AG20443 (cell line): ENCODE data around the gene CENPB.
A peak's percentile ranks its signal among the peaks of the same experiment; 100 is the strongest.
"Not testable (repeated sequence)": the region's sequence is repeated elsewhere in the genome, so short reads cannot be mapped to it uniquely, and the experiment has no call there.

Experiments used
- DNase-seq: peaks from one replicate; pipeline ENCODE4 v3.0.0; 2012; ENCODE audit warnings: low spot score, mixed read lengths

CENPB gene

GRCh38 chr20:3811467-3812258 is 25.1 kb upstream of the CENPB start:
- DNase-seq, result peak; percentile 96

- DNase-seq, result no peak
Measured at GRCh38 chr20:3808544-3808943, 22.0 kb upstream of the CENPB start.

- no peak for DNase-seq
Measured at GRCh38 chr20:3804781-3805180, 18.2 kb upstream of the CENPB start.

- no peak for DNase-seq
Measured at GRCh38 chr20:3804254-3804751, 17.8 kb upstream of the CENPB start.

- no peak for DNase-seq
Measured at GRCh38 chr20:3803854-3804253, 17.3 kb upstream of the CENPB start.

GRCh38 chr20:3803289-3803688 is 16.7 kb upstream of the CENPB start:
- no peak for DNase-seq

- DNase-seq, result no peak
Measured at GRCh38 chr20:3802524-3803239, 16.1 kb upstream of the CENPB start.

- no peak for DNase-seq
Measured at GRCh38 chr20:3801846-3802245, 15.3 kb upstream of the CENPB start.

GRCh38 chr20:3801299-3801698 is 14.8 kb upstream of the CENPB start:
- no peak for DNase-seq

GRCh38 chr20:3800878-3801260 is 14.3 kb upstream of the CENPB start:
- no peak for DNase-seq

GRCh38 chr20:3800256-3800877 is 13.8 kb upstream of the CENPB start:
- no peak for DNase-seq

- DNase-seq, result no peak
Measured at GRCh38 chr20:3798908-3799248, 12.3 kb upstream of the CENPB start.

- no peak for DNase-seq
Measured at GRCh38 chr20:3798373-3798768, 11.8 kb upstream of the CENPB start.

- peak; percentile 27 for DNase-seq
Measured at GRCh38 chr20:3797592-3798372, 11.2 kb upstream of the CENPB start.

GRCh38 chr20:3797226-3797545 is 10.6 kb upstream of the CENPB start:
- DNase-seq, result no peak

- no peak for DNase-seq
Measured at GRCh38 chr20:3796477-3797225, 10.1 kb upstream of the CENPB start.

- DNase-seq, result peak; percentile 95
Measured at GRCh38 chr20:3795511-3796468, 9.2 kb upstream of the CENPB start, which contains the start of gene CDC25B. CDC25B (plus strand) TSS chr20:3796310; CDS start chr20:3796532, 222 bp downstream.

GRCh38 chr20:3794701-3795420 is 8.3 kb upstream of the CENPB start:
- DNase-seq, result no peak

GRCh38 chr20:3794168-3794567 is 7.6 kb upstream of the CENPB start:
- not testable (repeated sequence) for DNase-seq

GRCh38 chr20:3789201-3789600 is 2.7 kb upstream of the CENPB start:
- not testable (repeated sequence) for DNase-seq
